Measurements from ENCODE around the gene HCN2.

Gene HCN2

GRCh38 chr19:642767-643727, 53.4 kb downstream of the HCN2 start:
- DNase-seq = no peak

GRCh38 chr19:643736-644135, 54.1 kb downstream of the HCN2 start:
- no peak for DNase-seq

GRCh38 chr19:644363-644762, 54.7 kb downstream of the HCN2 start:
- no peak for DNase-seq

- no peak for DNase-seq
Observed at GRCh38 chr19:644789-645188, 55.1 kb downstream of the HCN2 start.

DNA sequence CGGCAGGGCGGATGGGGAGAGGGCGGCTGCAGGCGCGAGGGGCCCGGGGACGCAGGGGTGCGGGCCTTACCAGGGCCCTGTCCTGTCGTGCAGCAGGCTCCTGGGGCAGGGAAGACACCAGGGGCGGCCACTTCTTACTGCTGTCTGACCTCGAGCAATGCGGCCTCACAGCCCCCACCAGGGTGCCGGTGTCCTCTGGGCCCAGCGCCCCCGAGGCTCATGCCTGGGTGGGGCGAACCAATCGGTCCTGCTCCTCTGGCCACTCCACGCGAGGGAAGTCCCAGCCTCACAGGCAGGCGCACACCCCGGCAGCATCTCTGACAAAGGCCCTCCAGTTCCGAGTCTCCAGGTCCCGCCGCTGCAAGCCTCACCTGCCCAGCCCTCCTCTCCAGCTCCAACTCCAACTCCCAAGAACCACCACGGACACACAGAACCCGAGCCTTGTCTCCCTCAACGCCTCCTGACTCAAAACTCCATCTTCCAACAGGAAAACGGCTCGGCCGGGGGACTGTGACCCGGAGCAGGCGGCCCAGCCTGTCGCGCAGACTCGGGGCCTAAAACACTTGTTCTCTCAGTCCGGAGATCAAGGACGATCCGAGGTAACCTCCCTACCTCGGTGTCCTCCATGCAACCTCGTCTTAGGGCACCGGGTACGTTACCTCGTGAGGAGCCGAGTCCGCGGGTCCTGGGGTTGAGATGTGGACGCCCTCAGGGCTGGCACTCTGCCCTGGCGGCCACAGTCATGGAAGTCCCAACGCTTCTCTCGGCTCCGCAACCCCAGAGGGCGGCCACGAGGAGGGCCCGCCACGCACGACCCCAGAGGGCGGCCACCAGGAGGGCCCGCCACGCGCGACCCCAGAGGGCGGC, 56.5 kb downstream of the HCN2 start:
- DNase-seq = no peak

- DNase-seq = no peak
Observed at GRCh38 chr19:646779-647565, 57.3 kb downstream of the HCN2 start.

GRCh38 chr19:647566-648284, 58.0 kb downstream of the HCN2 start:
- DNase-seq = no peak

DNA sequence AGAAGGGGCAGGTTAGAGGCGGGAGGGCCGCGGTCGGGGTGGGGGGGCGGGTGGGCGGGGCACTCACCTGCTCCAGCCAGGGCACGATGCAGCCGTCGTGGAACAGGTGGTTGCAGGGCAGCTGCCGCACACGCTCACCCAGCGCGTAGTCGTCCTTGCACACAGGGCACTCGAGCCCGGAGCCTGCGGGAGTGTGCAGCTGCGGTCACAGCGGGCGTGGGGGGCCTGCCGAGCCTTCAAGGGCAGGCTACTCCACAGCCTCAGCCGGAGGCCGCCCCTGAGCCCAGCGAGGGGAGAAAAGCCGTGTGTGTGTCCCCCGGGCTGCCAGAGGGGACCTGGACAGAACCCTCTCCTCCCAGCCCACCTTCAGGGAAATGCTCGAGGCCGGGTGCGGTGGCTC, 58.6 kb downstream of the HCN2 start:
- no peak for DNase-seq

- DNase-seq = no peak
Observed at GRCh38 chr19:648904-649801, 59.5 kb downstream of the HCN2 start.

- no peak for DNase-seq
Observed at GRCh38 chr19:650121-650520, 60.4 kb downstream of the HCN2 start.

DNA sequence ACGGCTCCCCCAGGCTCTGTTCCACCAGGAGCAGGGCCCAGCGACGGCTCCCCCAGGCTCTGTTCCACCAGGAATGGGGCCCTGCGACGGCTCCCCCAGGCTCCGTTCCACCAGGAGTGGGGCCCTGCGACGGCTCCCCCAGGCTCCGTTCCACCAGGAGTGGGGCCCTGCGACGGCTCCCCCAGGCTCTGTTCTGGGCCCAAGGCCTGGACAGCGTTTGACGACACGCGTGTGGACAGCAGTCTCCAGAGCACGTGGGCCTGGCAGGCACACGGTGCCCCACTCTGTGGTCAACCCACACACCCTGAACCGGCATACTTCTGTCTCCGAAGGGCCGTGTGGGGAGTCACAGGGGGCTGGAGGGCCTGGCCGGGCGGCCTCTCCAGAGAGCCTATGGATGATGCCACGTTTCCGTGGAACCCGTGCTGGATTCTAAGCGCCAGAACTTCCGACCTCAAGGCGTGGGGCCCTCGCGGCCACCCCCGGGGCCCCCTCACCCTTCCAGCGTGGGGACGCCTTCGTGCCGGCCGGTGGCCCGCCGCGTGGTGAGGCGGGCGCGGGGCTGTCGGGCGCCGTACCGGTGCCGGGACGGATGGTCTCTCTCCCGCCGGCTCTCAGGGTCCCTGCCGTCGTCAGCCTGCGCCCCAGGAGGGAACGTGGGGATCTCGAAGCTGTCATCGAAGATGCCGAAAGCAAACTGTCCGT, 61.6 kb downstream of the HCN2 start:
- DNase-seq = no peak

DNA sequence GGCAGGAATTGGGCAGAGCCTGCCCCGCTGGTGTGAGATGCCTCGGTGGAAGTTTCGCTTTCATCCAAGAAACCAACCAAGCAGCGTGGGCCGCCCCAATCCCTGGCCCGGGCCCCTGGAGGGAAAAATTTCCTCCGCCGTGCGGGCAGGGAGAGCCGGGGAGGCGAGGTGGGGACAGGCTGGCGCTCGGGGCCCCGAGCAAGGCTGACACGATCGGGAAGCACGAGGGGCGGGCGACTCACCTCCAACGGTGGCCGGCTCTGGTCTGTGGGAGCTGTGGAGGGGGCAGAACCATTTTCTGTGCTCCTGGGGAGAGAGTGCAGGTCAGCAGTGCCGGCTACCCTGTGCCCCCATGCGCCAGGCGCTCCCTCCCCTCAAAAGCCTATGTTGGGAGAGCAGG, 62.3 kb downstream of the HCN2 start:
- no peak for DNase-seq

DNA sequence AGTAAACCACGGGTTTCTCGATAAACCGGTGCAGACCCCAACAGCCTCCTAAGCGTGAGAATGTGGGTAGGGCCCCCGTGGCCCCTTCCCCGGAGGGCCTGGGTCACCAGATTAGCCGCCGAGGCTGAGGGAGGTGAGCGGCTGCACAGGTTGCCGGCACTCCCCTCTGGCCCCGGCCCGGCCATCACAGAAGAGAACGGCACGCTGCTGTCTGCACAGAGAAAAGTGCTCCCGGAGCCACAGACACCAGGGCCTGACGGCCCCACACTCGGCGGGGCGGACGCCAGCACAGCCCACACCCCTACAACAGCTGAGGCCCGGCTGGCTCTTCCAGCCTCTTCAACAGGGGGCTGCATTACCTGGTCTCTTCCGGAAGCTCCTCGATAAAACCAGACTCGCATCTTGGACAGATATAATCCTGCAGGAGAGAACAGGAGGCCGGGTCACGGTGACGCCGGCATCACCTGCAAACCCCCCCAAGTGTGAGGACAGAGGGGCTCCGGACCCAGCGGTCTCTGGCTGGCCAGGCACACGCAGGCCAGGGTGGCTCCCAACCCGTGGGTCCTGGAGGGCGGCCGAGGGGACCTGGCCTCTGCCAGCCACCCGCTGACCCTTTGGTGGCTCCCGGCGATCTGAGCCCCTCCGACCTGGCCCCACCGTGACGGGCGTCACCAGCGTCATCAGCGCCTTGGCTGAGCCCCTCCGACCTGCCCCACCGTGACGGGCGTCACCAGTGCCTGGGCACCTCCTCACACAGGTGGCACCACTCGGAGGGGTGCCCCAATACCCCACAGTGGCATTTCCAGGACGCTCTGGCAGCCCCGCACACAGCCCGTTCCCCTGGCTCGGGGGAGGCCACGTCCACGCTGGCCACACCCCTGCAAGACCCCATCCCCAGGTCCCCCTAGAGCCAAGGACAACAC, 63.0 kb downstream of the HCN2 start:
- no peak for DNase-seq

DNA sequence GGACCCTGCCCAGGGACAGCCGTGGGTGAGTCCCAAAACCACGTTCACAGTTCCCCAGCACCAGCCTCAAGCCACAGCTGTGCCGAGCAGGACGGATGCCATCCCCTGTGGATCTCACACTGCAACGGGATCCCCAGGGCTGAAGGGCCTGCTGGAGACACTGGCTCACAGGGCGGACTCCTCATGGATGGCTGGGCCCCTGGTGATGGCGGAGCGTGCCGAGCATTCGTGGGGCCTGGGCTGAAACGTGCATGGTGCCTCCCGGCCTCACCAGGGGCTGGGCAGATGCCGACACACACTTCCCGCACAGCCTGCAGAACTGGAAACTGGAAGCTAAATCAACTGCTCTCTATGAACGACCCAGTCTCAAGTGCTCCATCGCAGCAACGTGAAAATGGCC, 63.7 kb downstream of the HCN2 start:
- no peak for DNase-seq

GRCh38 chr19:655691-656090, 66.0 kb downstream of the HCN2 start:
- no peak for DNase-seq

- DNase-seq = no peak
Observed at GRCh38 chr19:656751-657559, 67.3 kb downstream of the HCN2 start.

- DNase-seq = no peak
Observed at GRCh38 chr19:657611-658010, 67.9 kb downstream of the HCN2 start.

- no peak for DNase-seq
Observed at GRCh38 chr19:658059-658839, 68.6 kb downstream of the HCN2 start.
